Fibroblast of lung (primary cell): ENCODE measurements around the gene CECR2. TPM values are rescaled to one million over a fixed set of nuclear protein-coding genes. Genes with fewer than 3 reads are reported as not detected.

ENCODE experiments used
- DNase-seq, 2 donors: peaks; one replicate each; pipeline versions ENCODE4 v3.0.0 to v3.0.0-alpha.2; 2010; ENCODE audit warnings: low read depth in 2 of 2
- H2AFZ ChIP-seq: 2 replicates; pipeline ENCODE4 v1.5.1; 2012; ENCODE audit warnings: low read length, control low read depth, inconsistent platforms
- H3K27ac ChIP-seq: 2 replicates; pipeline ENCODE4 v1.5.1; 2011; ENCODE audit warnings: low read length, control low read depth; ENCODE audit not compliant: insufficient read depth
- H3K27me3 ChIP-seq: 2 replicates; pipeline ENCODE4 v1.5.1; 2011; ENCODE audit warnings: mild to moderate bottlenecking, low read length; ENCODE audit not compliant: control insufficient read depth, insufficient read depth
- H3K36me3 ChIP-seq: 2 replicates; pipeline ENCODE4 v1.5.1; 2011; ENCODE audit warnings: low read length; ENCODE audit not compliant: control insufficient read depth, insufficient read depth
- H3K4me1 ChIP-seq: 2 replicates; pipeline ENCODE4 v1.5.1; 2011; ENCODE audit warnings: low read length; ENCODE audit not compliant: control insufficient read depth, insufficient read depth; ENCODE audit errors: extremely low read depth
- H3K4me2 ChIP-seq: 2 replicates; pipeline ENCODE4 v1.5.1; 2011; ENCODE audit warnings: low read length, control low read depth; ENCODE audit not compliant: insufficient read depth; ENCODE audit errors: extremely low read depth
- H3K4me3 ChIP-seq, 4 experiments: fragments of 200-600 bp in 1 of 4; sonication (generic) in 1 of 4; replicated peaks in 1 of 4; 2 replicates each; pipeline ENCODE4 v1.5.1; 2011 to 2016; ENCODE audit warnings: low read length in 4 of 4, low read depth in 3 of 4, mild to moderate bottlenecking in 3 of 4, control low read depth in 2 of 4, inconsistent platforms in 1 of 4, mixed read lengths in 1 of 4; ENCODE audit not compliant: insufficient read depth in 1 of 4; ENCODE audit errors: control extremely low read depth in 1 of 4
- H3K79me2 ChIP-seq: 2 replicates; pipeline ENCODE4 v1.5.1; 2012; ENCODE audit warnings: mild to moderate bottlenecking, low read length, inconsistent platforms; ENCODE audit not compliant: control insufficient read depth, insufficient read depth
- H3K9ac ChIP-seq: 2 replicates; pipeline ENCODE4 v1.5.1; 2011; ENCODE audit warnings: mild to moderate bottlenecking, low read length, control low read depth; ENCODE audit not compliant: insufficient read depth
- H3K9me3 ChIP-seq: 2 replicates; pipeline ENCODE4 v1.5.1; 2012; ENCODE audit warnings: low read depth, low read length; ENCODE audit not compliant: control insufficient read depth, insufficient read depth
- H4K20me1 ChIP-seq: 2 replicates; pipeline ENCODE4 v1.5.1; 2011; ENCODE audit warnings: low read length; ENCODE audit not compliant: control insufficient read depth, insufficient read depth; ENCODE audit errors: extremely low read depth
- CTCF ChIP-seq, 2 donors: IDR thresholded peaks in 1 of 2; conservative IDR thresholded peaks in 1 of 2; 1 replicate in 1 of 2; 2 replicates in 1 of 2; pipeline ENCODE4 v1.5.1; 2011 to 2012; ENCODE audit warnings: low read length in 2 of 2, control low read depth in 1 of 2, inconsistent platforms in 1 of 2, low read depth in 1 of 2, mild to moderate bottlenecking in 1 of 2
- EZH2 ChIP-seq: IDR thresholded peaks from 2 replicates; pipeline ENCODE4 v1.5.1; 2012; ENCODE audit warnings: low read length, control low read depth, mild to moderate bottlenecking; ENCODE audit errors: missing control alignments
- polyA plus RNA-seq, 2 donors: library from polyadenylated mRNA; depleted of rRNA in 1 of 2; stranded (reverse) in 1 of 2; unstranded in 1 of 2; fragments of >200 nt; gene quantifications; 2 replicates each; pipeline ENCODE4 v1.2.1, GENCODE V29; 2011 to 2012; ENCODE audit warnings: missing spikeins in 1 of 2
- total RNA-seq: library from RNA; depleted of rRNA; stranded (reverse); fragments of >200 nt; gene quantifications from 2 replicates; pipeline ENCODE4 v1.2.1, GENCODE V29; 2014

CECR2 gene
- total and polyA plus RNA-seq, 2 donors (not counting 1 experiment from before 2014, with no cell fraction given): under 0.01 to 0.09 TPM

GRCh38 chr22:17575151-17575550, 205.9 kb downstream of the CECR2 start:
- no peak for TF ChIP-seq EZH2
- no peak for TF ChIP-seq CTCF (conservative IDR thresholded peaks at IDR 0.05 in 1 of 2, IDR thresholded peaks at IDR 0.05 in 1 of 2; ENCODE audit: low read depth in 1 of 2, low read length in 2 of 2)
- H3K36me3 ChIP-seq: no peaks in the 10 kb centered on the region
- peaks cover 2% of the 10 kb centered on the region for H3K27me3 ChIP-seq
- H3K27ac ChIP-seq: no peak overlapping the region
- no peak overlapping the region for H2AFZ ChIP-seq
- no peak overlapping the region for H3K4me2 ChIP-seq
- no peaks in the 10 kb centered on the region for H3K79me2 ChIP-seq
- no peaks in the 10 kb centered on the region for H4K20me1 ChIP-seq
- H3K4me3 ChIP-seq: no peak overlapping the region
- no peak overlapping the region for H3K9ac ChIP-seq
- peak in 1 of 2 donors; percentile 33 for DNase-seq
- H3K9me3 ChIP-seq: no peaks in the 10 kb centered on the region
- H3K4me1 ChIP-seq: peaks cover 3% of the 10 kb centered on the region

- H3K79me2 ChIP-seq: no peaks in the 10 kb centered on the region
- no peak for TF ChIP-seq EZH2
- TF ChIP-seq CTCF (conservative IDR thresholded peaks at IDR 0.05 in 1 of 2, IDR thresholded peaks at IDR 0.05 in 1 of 2; ENCODE audit: low read depth in 1 of 2, low read length in 2 of 2): no peak
- no peaks in the 10 kb centered on the region for H3K4me1 ChIP-seq
- H4K20me1 ChIP-seq: no peaks in the 10 kb centered on the region
- no peak for DNase-seq
- H3K4me3 ChIP-seq: no peak overlapping the region
- no peak overlapping the region for H3K4me2 ChIP-seq
- no peak overlapping the region for H3K9ac ChIP-seq
- H3K27me3 ChIP-seq: peaks cover 2% of the 10 kb centered on the region
- H3K36me3 ChIP-seq: no peaks in the 10 kb centered on the region
- H3K9me3 ChIP-seq: no peaks in the 10 kb centered on the region
- H3K27ac ChIP-seq: no peak overlapping the region
- no peak overlapping the region for H2AFZ ChIP-seq
Observed at GRCh38 chr22:17575681-17576080, 206.4 kb downstream of the CECR2 start.

- H4K20me1 ChIP-seq: no peaks in the 10 kb centered on the region
- H3K27ac ChIP-seq: no peak overlapping the region
- H3K79me2 ChIP-seq: no peaks in the 10 kb centered on the region
- no peak for TF ChIP-seq CTCF (conservative IDR thresholded peaks at IDR 0.05 in 1 of 2, IDR thresholded peaks at IDR 0.05 in 1 of 2; ENCODE audit: low read depth in 1 of 2, low read length in 2 of 2)
- TF ChIP-seq EZH2: no peak
- no peak overlapping the region for H3K4me3 ChIP-seq
- no peaks in the 10 kb centered on the region for H3K4me1 ChIP-seq
- H3K4me2 ChIP-seq: no peak overlapping the region
- no peaks in the 10 kb centered on the region for H3K36me3 ChIP-seq
- no peak overlapping the region for H2AFZ ChIP-seq
- H3K27me3 ChIP-seq: peaks cover 2% of the 10 kb centered on the region
- peak in 1 of 2 donors; percentile 99 for DNase-seq
- no peaks in the 10 kb centered on the region for H3K9me3 ChIP-seq
- H3K9ac ChIP-seq: no peak overlapping the region
Observed at GRCh38 chr22:17576470-17576869, 207.2 kb downstream of the CECR2 start.
